Measurements from ENCODE around the gene PAM. TPM values are rescaled to one million over a fixed set of nuclear protein-coding genes. Genes with fewer than 3 reads are reported as not detected.

PAM gene
- total and polyA plus RNA-seq, 2 of the 8 experiments (the other 6 are each of a cell fraction or from before 2014, with no cell fraction given) = 30.4 to 67.8 TPM

- H3K4me3 ChIP-seq (ENCODE audit: extremely low read depth in 1 of 4, insufficient read depth in 2 of 4, low read depth in 3 of 4, low read length in 4 of 4) = no peak overlapping the region
- no peak overlapping the region for H3K56ac ChIP-seq (replicated peaks; ENCODE audit: insufficient read length, low read depth, low read length)
- H3K79me1 ChIP-seq (ENCODE audit: low read depth, low read length) = no peaks in the 10 kb centered on the region; the same call in 1 of the 2 replicates
- H4K5ac ChIP-seq (ENCODE audit: insufficient read length, low read depth, low read length) = no peak overlapping the region
- H2AK5ac ChIP-seq (ENCODE audit: low read depth, low read length) = no peak overlapping the region
- FAIRE-seq = no peak
- H3K4ac ChIP-seq (replicated peaks; ENCODE audit: insufficient read length, low read depth, low read length) = no peak overlapping the region
- H3K18ac ChIP-seq (ENCODE audit: extremely low read depth, low read length) = no peak overlapping the region
- H3K14ac ChIP-seq (ENCODE audit: insufficient read length) = no peak overlapping the region
- H3K9me3 ChIP-seq (ENCODE audit: insufficient read depth in 2 of 2, low read depth in 1 of 2, low read length in 1 of 2) = no peaks in the 10 kb centered on the region
- no peak overlapping the region for H3K4me2 ChIP-seq (ENCODE audit: insufficient read depth in 1 of 2, low read depth in 2 of 2, low read length in 2 of 2)
- no peaks in the 10 kb centered on the region for H3K27me3 ChIP-seq (replicated peaks in 1 of 4; ENCODE audit: control insufficient read depth in 3 of 4, extremely low read depth in 1 of 4, insufficient read depth in 3 of 4, low read length in 3 of 4)
- WGBS, 2 experiments (ENCODE audit: extremely low coverage in 1 of 2, insufficient coverage in 1 of 2, insufficient read length in 1 of 2, insufficient replicate concordance in 2 of 2, low coverage in 1 of 2, low lambda C conversion rate in 2 of 2, missing lambda C conversion rate in 1 of 2) = 94% methylated on average over 7 of the region's 7 CpGs; no CpG with 5 or more reads in 1 of the 2 experiments
- peaks cover 0 to 39% of the 10 kb centered on the region in 2 experiments; a peak in 2 of 4 replicates for H3K79me2 ChIP-seq (ENCODE audit: control insufficient read depth in 1 of 2, insufficient read depth in 2 of 2, low read length in 2 of 2)
- no peaks in the 10 kb centered on the region for H3K36me3 ChIP-seq (ENCODE audit: control insufficient read depth in 2 of 4, insufficient read depth in 4 of 4, low read length in 3 of 4)
- ChIA-PET POLR2A (ENCODE audit: partially characterized antibody) (interaction anchor here (3.4 kb wide), 1 partner anchor 9 kb away, joined by 17 read pairs; the partner anchor contains the start of gene PAM), CTCF (ENCODE audit: partially characterized antibody) (interaction anchor here (0.8 to 3.7 kb wide), 4 partner anchors 17 to 459 kb away, joined by 4 to 25 read pairs (median 9); no protein-coding TSS in a partner anchor)
- H3K27ac ChIP-seq (ENCODE audit: low read depth, low read length) = no peak overlapping the region
- no peak overlapping the region for H2BK120ac ChIP-seq (replicated peaks; ENCODE audit: low read depth, low read length)
- no peak overlapping the region for H2BK20ac ChIP-seq (ENCODE audit: low read length)
- no peak overlapping the region for H4K8ac ChIP-seq (ENCODE audit: extremely low read depth, insufficient read depth, low read length)
- no peak overlapping the region for H3K23ac ChIP-seq (ENCODE audit: insufficient read length)
- H3K4me1 ChIP-seq (replicated peaks in 1 of 4; ENCODE audit: control insufficient read depth in 3 of 4, insufficient read depth in 4 of 4, low read length in 3 of 4) = peaks cover 0 to 7% (median 5%) of the 10 kb centered on the region in 4 experiments; a peak in 4 of 7 replicates
- H2AFZ ChIP-seq (ENCODE audit: low read length) = no peak overlapping the region
- no peak overlapping the region for H2BK12ac ChIP-seq (ENCODE audit: low read depth, low read length)
- no peak for DNase-seq (ENCODE audit: low read depth in 1 of 2, low spot score in 2 of 2)
- H3K9ac ChIP-seq (replicated peaks in 1 of 4; ENCODE audit: extremely low read depth in 1 of 4, low read depth in 3 of 4, low read length in 3 of 4) = no peak overlapping the region
- no peak overlapping the region for H2BK15ac ChIP-seq (ENCODE audit: low read length)
- H2BK5ac ChIP-seq (ENCODE audit: low read depth, low read length) = no peak overlapping the region
- no peak overlapping the region for H4K91ac ChIP-seq (replicated peaks; ENCODE audit: insufficient read length, low read length)
- H4K20me1 ChIP-seq (replicated peaks in 1 of 2; ENCODE audit: control insufficient read depth in 1 of 2, insufficient read depth in 2 of 2, low read length in 2 of 2) = no peaks in the 10 kb centered on the region
- no peaks in the 10 kb centered on the region for H3K23me2 ChIP-seq (ENCODE audit: low read depth, low read length)
- TF ChIP-seq HDAC2 (IDR thresholded peaks at IDR 0.05; ENCODE audit: borderline replicate concordance in 1 of 2, low read depth in 2 of 2, low read length in 2 of 2) = no peak
- TF ChIP-seq SP2 (IDR thresholded peaks at IDR 0.05; ENCODE audit: low read length) = no peak
- no peak for TF ChIP-seq BCL11A (IDR thresholded peaks at IDR 0.05; ENCODE audit: low read depth in 2 of 2, low read length in 2 of 2)
- TF ChIP-seq SUZ12 (IDR thresholded peaks at IDR 0.05; ENCODE audit: low read length) = no peak
- no peak for TF ChIP-seq JUN (IDR thresholded peaks at IDR 0.05; ENCODE audit: low read depth, low read length)
- no peak for TF ChIP-seq ATF3 (IDR thresholded peaks at IDR 0.05; ENCODE audit: insufficient read depth, low read depth, low read length)
- TF ChIP-seq HDAC6 (IDR thresholded peaks at IDR 0.05; ENCODE audit: low read depth, low read length) = no peak
- TF ChIP-seq SP1 (IDR thresholded peaks at IDR 0.05; ENCODE audit: low read depth, low read length) = no peak
- no peak for TF ChIP-seq EP300 (IDR thresholded peaks at IDR 0.05; ENCODE audit: borderline replicate concordance in 1 of 2, low read depth in 2 of 2, low read length in 2 of 2)
- TF ChIP-seq NRF1 (IDR thresholded peaks at IDR 0.05; ENCODE audit: low read depth, low read length) = no peak
- no peak for TF ChIP-seq GABPA (IDR thresholded peaks at IDR 0.05; ENCODE audit: borderline replicate concordance, insufficient read depth, low read length)
- no peak for TF ChIP-seq CHD1 (IDR thresholded peaks at IDR 0.05; ENCODE audit: low read depth, low read length)
Observed at GRCh38 chr5:102764381-102765004, 9.4 kb downstream of the PAM start.

Data from H1 (cell line).